ENCODE data around the gene OBSCN.
A peak's percentile ranks its signal among the peaks of the same experiment; 100 is the strongest.
"Not testable (repeated sequence)": the region's sequence is repeated elsewhere in the genome, so short reads cannot be mapped to it uniquely, and the experiment has no call there.

Gene OBSCN

GRCh38 chr1:228262475-228262874 is 54.6 kb downstream of the OBSCN start:
- no peak for DNase-seq (ENCODE audit: low read depth in 2 of 2)

- no peak for DNase-seq (ENCODE audit: low read depth in 2 of 2)
These were observed 55.8 kb downstream of the OBSCN start for GRCh38 chr1:228263636-228264035.

- no peak for DNase-seq (ENCODE audit: low read depth in 2 of 2)
These were observed 56.4 kb downstream of the OBSCN start for GRCh38 chr1:228264090-228264829.

- no peak for DNase-seq (ENCODE audit: low read depth in 2 of 2)
These were observed 57.3 kb downstream of the OBSCN start for GRCh38 chr1:228265167-228265566.

GRCh38 chr1:228267962-228268880 is 60.4 kb downstream of the OBSCN start:
- DNase-seq (ENCODE audit: low read depth in 2 of 2), result no peak

- no peak for DNase-seq (ENCODE audit: low read depth in 2 of 2)
These were observed 61.0 kb downstream of the OBSCN start for GRCh38 chr1:228268881-228269265.

- DNase-seq (ENCODE audit: low read depth in 2 of 2), result not testable (repeated sequence)
These were observed 61.6 kb downstream of the OBSCN start for GRCh38 chr1:228269431-228269830.

GRCh38 chr1:228270032-228270431 is 62.2 kb downstream of the OBSCN start:
- DNase-seq (ENCODE audit: low read depth in 2 of 2), result no peak

GRCh38 chr1:228271701-228272251 is 63.9 kb downstream of the OBSCN start:
- DNase-seq (ENCODE audit: low read depth in 2 of 2), result no peak

GRCh38 chr1:228272331-228272791 is 64.5 kb downstream of the OBSCN start:
- no peak for DNase-seq (ENCODE audit: low read depth in 2 of 2)

GRCh38 chr1:228272831-228273571 is 65.2 kb downstream of the OBSCN start:
- no peak for DNase-seq (ENCODE audit: low read depth in 2 of 2)

- no peak for DNase-seq (ENCODE audit: low read depth in 2 of 2)
These were observed 66.0 kb downstream of the OBSCN start for GRCh38 chr1:228273720-228274451.

- DNase-seq (ENCODE audit: low read depth in 2 of 2), result no peak
These were observed 66.8 kb downstream of the OBSCN start for GRCh38 chr1:228274452-228275178.

- no peak for DNase-seq (ENCODE audit: low read depth in 2 of 2)
These were observed 67.3 kb downstream of the OBSCN start for GRCh38 chr1:228275179-228275429.

- peak; percentile 76 to 85 for DNase-seq (ENCODE audit: low read depth in 2 of 2)
These were observed 67.8 kb downstream of the OBSCN start for GRCh38 chr1:228275430-228276173.

- DNase-seq (ENCODE audit: low read depth in 2 of 2), result no peak
These were observed 68.5 kb downstream of the OBSCN start for GRCh38 chr1:228276174-228276831.

GRCh38 chr1:228276901-228277490 is 69.2 kb downstream of the OBSCN start:
- no peak for DNase-seq (ENCODE audit: low read depth in 2 of 2)

GRCh38 chr1:228277491-228278431 is 69.9 kb downstream of the OBSCN start:
- no peak for DNase-seq (ENCODE audit: low read depth in 2 of 2)

Measured in stimulated activated CD8-positive, alpha-beta memory T cell treated with anti-CD3 and anti-CD28 coated beads, Interleukin-2, amount 100 ng/mL, for 1 hour (primary cell).